Duodenal mucosa (tissue), 2 donors: ENCODE measurements around the gene CCND2.
"Not testable (repeated sequence)": the region's sequence is repeated elsewhere in the genome, so short reads cannot be mapped to it uniquely, and the experiment has no call there.

ENCODE experiments used
- H3K27ac ChIP-seq: one replicate; pipeline ENCODE4 v1.7.0; 2013; ENCODE audit warnings: low read depth, low read length
- H3K27me3 ChIP-seq, 2 donors: one replicate each; pipeline ENCODE4 v1.7.0; 2013; ENCODE audit warnings: low read length in 2 of 2, control low read depth in 1 of 2; ENCODE audit not compliant: insufficient read depth in 2 of 2, control insufficient read depth in 1 of 2
- H3K36me3 ChIP-seq, 2 donors: one replicate each; pipeline ENCODE4 v1.7.0; 2013; ENCODE audit warnings: low read length in 2 of 2, control low read depth in 1 of 2; ENCODE audit not compliant: insufficient read depth in 2 of 2, control insufficient read depth in 1 of 2
- H3K4me1 ChIP-seq, 2 donors: one replicate each; pipeline ENCODE4 v1.7.0; 2013; ENCODE audit warnings: low read length in 2 of 2, control low read depth in 1 of 2; ENCODE audit not compliant: insufficient read depth in 2 of 2, control insufficient read depth in 1 of 2
- H3K4me3 ChIP-seq, 2 donors: one replicate each; pipeline ENCODE4 v1.7.0; 2013; ENCODE audit warnings: low read length in 2 of 2, low read depth in 1 of 2
- H3K9ac ChIP-seq, 2 donors: one replicate each; pipeline ENCODE4 v1.7.0; 2013; ENCODE audit warnings: low read length in 2 of 2, low read depth in 1 of 2
- H3K9me3 ChIP-seq, 2 donors: one replicate each; pipeline ENCODE4 v1.7.0; 2013; ENCODE audit warnings: low read length in 2 of 2, control low read depth in 1 of 2; ENCODE audit not compliant: control insufficient read depth in 1 of 2

The CCND2 gene

DNA sequence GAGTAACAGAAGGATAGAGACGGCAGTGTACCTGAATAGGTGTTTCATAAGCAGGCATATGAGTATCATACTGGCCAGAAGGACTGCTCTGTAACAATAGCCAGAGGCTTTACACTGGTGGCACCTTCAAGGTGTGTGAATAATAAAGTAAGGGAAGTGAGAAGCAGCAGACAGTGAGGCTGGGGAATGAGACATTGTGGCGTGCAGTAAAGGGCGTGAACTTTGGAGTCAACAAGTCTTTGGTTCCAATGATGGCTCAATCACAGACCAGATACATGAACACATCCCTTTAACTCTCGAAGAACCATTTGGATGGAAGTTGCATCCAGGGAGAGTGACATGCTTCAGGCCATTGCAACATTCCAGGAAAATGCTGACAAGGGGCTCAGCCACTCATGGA is 32.0 kb upstream of the CCND2 start:
- Histone ChIP-seq H3K9me3 (peaks cover 2 to 7% of the 10 kb centered on the region in 2 donors), H3K36me3 (no peaks in the 10 kb centered on the region)

DNA sequence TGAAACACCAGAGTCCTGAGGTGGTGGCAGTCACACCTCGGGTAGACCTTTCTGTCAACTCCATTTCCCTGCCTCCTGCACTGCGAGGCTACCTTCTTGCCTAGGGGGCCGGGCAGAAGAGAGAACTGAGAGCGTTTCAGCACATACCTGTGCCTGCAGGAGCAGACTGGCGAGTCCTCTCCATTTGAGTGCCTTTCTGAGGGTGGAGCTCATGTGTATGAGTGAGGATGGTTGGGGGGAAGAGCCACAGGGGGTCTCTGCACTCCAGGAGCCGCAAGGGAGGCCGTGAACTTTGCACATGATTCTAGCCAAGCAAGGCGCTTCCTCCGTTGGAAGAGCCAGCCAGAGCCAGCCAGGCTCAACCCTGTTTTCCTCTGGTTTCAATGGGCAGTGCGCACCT is 31.0 kb upstream of the CCND2 start:
- H3K9ac ChIP-seq, result no peak overlapping the region
- H3K4me3 ChIP-seq, result no peak overlapping the region
- no peaks in the 10 kb centered on the region for H3K4me1 ChIP-seq
- H3K27me3 ChIP-seq, result peaks cover 0 to 3% of the 10 kb centered on the region in 2 donors
- no peak overlapping the region for H3K27ac ChIP-seq
- no peaks in the 10 kb centered on the region for H3K36me3 ChIP-seq
- H3K9me3 ChIP-seq, result peaks cover 2 to 7% of the 10 kb centered on the region in 2 donors

More for the DNA sequence above, 32.0 kb upstream of the CCND2 start:
- Histone ChIP-seq H3K4me1 (no peaks in the 10 kb centered on the region), H3K27me3 (peaks cover 0 to 3% of the 10 kb centered on the region in 2 donors), H3K27ac (no peak overlapping the region), H3K9ac (no peak overlapping the region), H3K4me3 (no peak overlapping the region)

DNA sequence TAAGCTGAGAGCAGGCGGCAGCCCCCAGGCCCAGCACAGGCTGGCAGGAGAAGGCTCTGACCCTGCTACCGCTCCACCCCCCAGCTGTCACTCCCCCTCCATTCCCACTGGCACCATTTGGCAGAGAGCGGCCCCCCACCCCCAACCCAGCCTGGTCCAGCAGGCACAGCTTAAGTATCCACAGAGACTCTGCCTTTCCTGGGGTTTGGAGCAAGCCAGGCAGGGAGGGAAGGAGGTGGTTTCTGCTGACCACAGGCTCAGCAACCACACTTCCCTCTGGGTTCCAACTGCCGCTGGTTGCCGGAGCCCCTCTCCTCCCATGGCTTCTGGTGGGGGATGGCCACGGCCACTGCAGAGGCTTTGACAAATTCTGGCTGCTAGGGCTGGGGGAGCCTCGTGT is 30.5 kb upstream of the CCND2 start:
- no peak overlapping the region for H3K4me3 ChIP-seq
- peaks cover 0 to 3% of the 10 kb centered on the region in 2 donors for H3K27me3 ChIP-seq
- H3K4me1 ChIP-seq, result no peaks in the 10 kb centered on the region
- no peak overlapping the region for H3K27ac ChIP-seq
- no peak overlapping the region for H3K9ac ChIP-seq
- no peaks in the 10 kb centered on the region for H3K36me3 ChIP-seq
- H3K9me3 ChIP-seq, result peaks cover 2 to 7% of the 10 kb centered on the region in 2 donors

DNA sequence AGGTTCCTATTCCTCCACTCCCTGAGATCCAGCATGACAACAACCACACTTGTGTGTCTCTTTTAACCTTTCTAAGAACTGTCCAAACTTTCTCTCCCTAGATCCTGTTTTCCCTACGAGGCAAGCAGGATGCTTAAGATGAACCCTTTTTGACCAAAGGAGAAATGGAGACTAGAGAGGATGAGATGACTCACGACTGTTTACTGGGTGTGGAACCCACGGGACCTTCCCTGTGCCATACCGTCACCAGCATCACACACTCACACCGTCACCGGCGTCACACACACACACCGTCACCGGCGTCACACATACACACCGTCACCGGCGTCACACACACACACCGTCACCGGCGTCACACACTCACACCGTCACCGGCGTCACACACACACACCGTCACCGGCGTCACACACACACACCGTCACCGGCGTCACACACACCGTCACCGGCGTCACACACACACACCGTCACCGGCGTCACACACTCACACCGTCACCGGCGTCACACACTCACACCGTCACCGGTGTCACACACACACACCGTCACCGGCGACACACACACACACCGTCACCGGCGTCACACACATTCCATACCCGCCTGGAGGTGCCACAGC is 30.0 kb upstream of the CCND2 start:
- not testable (repeated sequence) for H3K27ac ChIP-seq, H3K9ac ChIP-seq, H3K4me3 ChIP-seq, H3K4me1 ChIP-seq, H3K27me3 ChIP-seq, H3K9me3 ChIP-seq, H3K36me3 ChIP-seq

DNA sequence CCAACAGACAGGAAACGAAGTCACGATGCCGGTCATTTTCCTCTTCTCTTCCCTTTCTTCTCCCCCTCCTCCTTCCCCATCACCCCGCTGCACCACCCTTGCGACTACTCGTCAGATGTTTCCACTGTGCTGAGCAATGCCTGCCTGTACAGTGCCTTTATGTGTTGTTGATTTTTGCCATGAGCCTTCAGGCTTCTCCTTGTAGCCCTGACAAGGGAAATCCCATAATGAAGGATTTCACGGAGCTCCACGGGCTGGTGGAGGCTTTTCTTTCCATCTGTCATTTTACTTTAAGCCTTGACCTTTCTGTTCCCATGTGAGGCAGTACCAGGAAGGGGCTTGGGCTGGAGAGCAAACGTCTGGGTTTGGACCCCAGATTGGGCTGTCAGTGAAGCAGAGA is 28.7 kb upstream of the CCND2 start:
- Histone ChIP-seq H3K27ac (no peak overlapping the region), H3K9me3 (no peaks in the 10 kb centered on the region), H3K9ac (no peak overlapping the region), H3K36me3 (no peaks in the 10 kb centered on the region), H3K4me3 (no peak overlapping the region), H3K4me1 (no peaks in the 10 kb centered on the region), H3K27me3 (peaks cover 0 to 3% of the 10 kb centered on the region in 2 donors)

DNA sequence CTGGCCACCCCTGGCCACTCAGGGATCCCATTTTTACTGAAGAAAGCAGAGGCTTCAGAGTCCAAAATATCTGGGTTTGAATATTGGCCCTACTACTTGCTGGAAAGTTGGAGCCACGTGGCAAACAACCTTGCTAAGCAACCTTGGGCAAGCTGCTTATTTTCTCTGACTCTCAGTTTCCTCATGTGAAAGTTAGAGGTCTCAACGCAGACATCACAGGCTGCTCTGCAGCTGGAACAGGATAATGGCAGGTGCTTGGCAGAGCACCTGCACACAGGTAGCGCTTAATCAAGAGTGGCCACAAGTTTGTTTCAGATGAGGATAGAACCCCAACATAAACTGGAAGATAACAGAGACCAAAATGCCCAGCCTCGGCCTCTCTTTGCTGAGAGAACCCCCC is 28.1 kb upstream of the CCND2 start:
- H3K27ac ChIP-seq, result no peak overlapping the region
- H3K9me3 ChIP-seq, result no peaks in the 10 kb centered on the region
- H3K4me3 ChIP-seq, result no peak overlapping the region

DNA sequence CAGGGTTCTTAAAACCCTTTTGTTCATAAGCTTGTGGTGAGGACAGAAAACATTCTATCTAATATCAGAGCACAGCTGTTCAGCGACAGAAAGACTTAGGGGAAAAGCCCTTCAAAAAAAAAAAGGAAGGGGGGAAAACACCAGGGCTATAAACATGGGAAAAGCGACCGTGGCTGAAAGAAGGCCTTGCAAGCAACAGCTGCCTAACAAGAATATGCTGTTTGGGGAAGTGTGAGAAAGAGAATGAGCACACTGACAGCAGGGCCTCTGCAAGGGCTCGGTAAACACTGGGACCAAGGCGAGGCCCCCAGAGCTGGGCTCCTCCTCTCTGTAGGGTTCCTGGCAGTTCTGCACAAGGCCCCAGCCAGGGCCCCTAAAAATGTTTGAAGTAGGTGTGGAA is 27.4 kb upstream of the CCND2 start:
- Histone ChIP-seq H3K9me3 (no peaks in the 10 kb centered on the region), H3K27me3 (peaks cover 0 to 3% of the 10 kb centered on the region in 2 donors), H3K9ac (no peak overlapping the region), H3K4me3 (no peak overlapping the region), H3K36me3 (no peaks in the 10 kb centered on the region), H3K4me1 (no peaks in the 10 kb centered on the region), H3K27ac (no peak overlapping the region)

More for the DNA sequence above, 28.1 kb upstream of the CCND2 start:
- Histone ChIP-seq H3K27me3 (peaks cover 0 to 3% of the 10 kb centered on the region in 2 donors), H3K36me3 (no peaks in the 10 kb centered on the region), H3K9ac (no peak overlapping the region), H3K4me1 (no peaks in the 10 kb centered on the region)

GRCh38 chr12:4250691-4251090 is 22.9 kb upstream of the CCND2 start:
- H3K4me1 ChIP-seq, result no peaks in the 10 kb centered on the region
- H3K4me3 ChIP-seq, result no peak overlapping the region
- H3K36me3 ChIP-seq, result no peaks in the 10 kb centered on the region
- H3K27ac ChIP-seq, result no peak overlapping the region
- peaks cover 0 to 4% of the 10 kb centered on the region in 2 donors for H3K27me3 ChIP-seq
- no peaks in the 10 kb centered on the region for H3K9me3 ChIP-seq
- no peak overlapping the region for H3K9ac ChIP-seq

DNA sequence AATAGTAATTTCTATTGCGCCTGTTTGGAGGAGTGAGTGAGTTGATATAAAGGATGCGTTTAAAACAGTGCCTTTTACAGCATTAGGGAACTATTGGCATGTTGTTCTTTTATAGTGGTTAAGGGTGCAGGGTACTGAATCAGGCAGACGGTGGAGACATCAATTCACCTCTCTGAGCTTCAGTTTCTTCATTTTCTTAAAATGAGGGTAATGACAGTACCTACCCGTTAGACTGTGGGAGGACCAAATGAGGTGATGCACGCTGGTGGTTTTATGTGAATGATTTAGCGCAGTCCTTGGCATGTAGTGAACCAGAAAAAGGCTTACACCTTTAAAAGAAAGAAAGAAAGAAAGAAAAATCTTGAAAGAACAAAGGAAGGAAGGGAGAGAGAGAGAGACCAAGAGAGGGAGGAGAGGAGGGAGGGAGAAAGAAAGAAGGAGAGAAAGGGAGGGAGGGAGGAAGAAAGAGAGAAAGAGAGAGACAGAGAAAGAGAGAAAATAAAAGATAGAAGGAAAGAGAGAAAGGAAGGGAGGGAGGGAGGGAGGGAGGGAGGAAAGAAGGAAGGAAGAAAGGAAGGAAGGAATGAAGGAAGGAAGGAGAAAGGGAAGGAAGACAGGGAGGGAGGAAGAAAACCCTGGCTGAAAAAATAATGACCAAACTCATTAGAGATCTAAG is 22.2 kb upstream of the CCND2 start:
- H3K4me1 ChIP-seq, result no peaks in the 10 kb centered on the region
- H3K9ac ChIP-seq, result no peak overlapping the region
- H3K27ac ChIP-seq, result no peak overlapping the region
- H3K4me3 ChIP-seq, result no peak overlapping the region
- H3K27me3 ChIP-seq, result peaks cover 0 to 4% of the 10 kb centered on the region in 2 donors
- no peaks in the 10 kb centered on the region for H3K9me3 ChIP-seq
- no peaks in the 10 kb centered on the region for H3K36me3 ChIP-seq

DNA sequence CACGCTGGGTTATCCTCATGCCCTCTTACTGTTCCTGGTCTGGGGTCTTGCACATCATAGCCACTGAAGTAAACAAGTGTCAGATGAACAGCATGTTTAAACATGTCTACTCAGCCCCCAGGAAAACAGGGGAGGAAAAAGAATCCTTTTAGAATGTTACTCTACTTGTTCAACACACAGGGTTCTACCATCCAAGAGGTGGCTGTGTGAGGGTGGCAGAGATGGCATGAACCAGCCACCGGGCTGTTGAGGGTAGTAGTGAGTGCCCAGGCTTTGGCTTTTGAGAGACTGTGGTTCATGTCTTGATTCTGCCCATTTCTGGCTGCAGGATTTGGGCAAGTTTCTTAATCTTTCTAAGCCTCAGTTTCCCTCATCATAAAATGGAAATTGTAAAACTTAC is 21.6 kb upstream of the CCND2 start:
- Histone ChIP-seq H3K27ac (no peak overlapping the region), H3K9ac (no peak overlapping the region), H3K4me3 (no peak overlapping the region), H3K27me3 (peaks cover 0 to 4% of the 10 kb centered on the region in 2 donors), H3K36me3 (no peaks in the 10 kb centered on the region), H3K9me3 (no peaks in the 10 kb centered on the region), H3K4me1 (no peaks in the 10 kb centered on the region)
